CD14-positive monocyte (primary cell): ENCODE results near the gene CDKN2AIPNL. TPM values are rescaled to one million over a fixed set of nuclear protein-coding genes. Genes with fewer than 3 reads are reported as not detected.

Source experiments
- DNase-seq, 3 donors: peaks; one replicate each; pipeline ENCODE4 v3.0.0-alpha.2; 2011 to 2022
- H2AFZ ChIP-seq: 2 replicates; pipeline ENCODE4 v1.6.0; 2012; ENCODE audit warnings: mild to moderate bottlenecking, low read depth, low read length, inconsistent platforms; ENCODE audit not compliant: insufficient read depth, poor library complexity, severe bottlenecking
- H3K27ac ChIP-seq, 2 donors: 1 replicate in 1 of 2; 2 replicates in 1 of 2; pipeline ENCODE4 v1.5.1; 2012 to 2013; ENCODE audit warnings: low read length in 2 of 2, control low read depth in 1 of 2, inconsistent platforms in 1 of 2, low read depth in 1 of 2, mild to moderate bottlenecking in 1 of 2
- H3K27me3 ChIP-seq, 2 donors: one replicate each; pipeline versions ENCODE4 v1.6.0 to v1.6.1; 2011 to 2013; ENCODE audit warnings: low read length in 2 of 2; ENCODE audit not compliant: control insufficient read depth in 2 of 2, insufficient read depth in 2 of 2
- H3K36me3 ChIP-seq, 2 donors: replicated peaks in 1 of 2; 1 replicate in 1 of 2; 2 replicates in 1 of 2; pipeline versions ENCODE4 v1.5.1 to v1.6.1; 2012 to 2013; ENCODE audit warnings: low read length in 2 of 2, control low read depth in 1 of 2, inconsistent platforms in 1 of 2, mild to moderate bottlenecking in 1 of 2; ENCODE audit not compliant: insufficient read depth in 2 of 2, control insufficient read depth in 1 of 2
- H3K4me1 ChIP-seq, 2 donors: 1 replicate in 1 of 2; 2 replicates in 1 of 2; pipeline versions ENCODE4 v1.5.1 to v1.6.1; 2012 to 2013; ENCODE audit warnings: low read length in 2 of 2, control low read depth in 1 of 2, inconsistent platforms in 1 of 2, mild to moderate bottlenecking in 1 of 2, moderate library complexity in 1 of 2; ENCODE audit not compliant: insufficient read depth in 2 of 2, control insufficient read depth in 1 of 2
- H3K4me2 ChIP-seq: replicated peaks from 2 replicates; pipeline ENCODE3; 2012; ENCODE audit warnings: low read length, moderate library complexity, mild to moderate bottlenecking; ENCODE audit not compliant: poor library complexity, severe bottlenecking; ENCODE audit errors: extremely low read depth
- H3K4me3 ChIP-seq, 3 experiments: fragments of 200-600 bp in 1 of 3; sonication (generic) in 1 of 3; replicated peaks in 1 of 3; 1 replicate in 2 of 3; 2 replicates in 1 of 3; pipeline ENCODE4 v1.5.1; 2011 to 2013; ENCODE audit warnings: low read length in 3 of 3, mild to moderate bottlenecking in 3 of 3, control low read depth in 2 of 3, low read depth in 2 of 3, inconsistent platforms in 1 of 3, moderate library complexity in 1 of 3
- H3K79me2 ChIP-seq: 2 replicates; pipeline ENCODE4 v1.6.0; 2012; ENCODE audit warnings: mild to moderate bottlenecking, control low read depth, inconsistent platforms, low read length, moderate library complexity; ENCODE audit not compliant: insufficient read depth
- H3K9ac ChIP-seq: 2 replicates; pipeline ENCODE4 v1.6.0; 2017; ENCODE audit warnings: low read length, mild to moderate bottlenecking; ENCODE audit not compliant: insufficient read depth, poor library complexity, severe bottlenecking
- H3K9me3 ChIP-seq, 2 donors: replicated peaks in 1 of 2; 1 replicate in 1 of 2; 2 replicates in 1 of 2; pipeline versions ENCODE4 v1.5.1 to v1.6.1; 2012 to 2013; ENCODE audit warnings: low read length in 2 of 2, control low read depth in 1 of 2; ENCODE audit not compliant: control insufficient read depth in 1 of 2, insufficient read depth in 1 of 2
- H4K20me1 ChIP-seq: 2 replicates; pipeline ENCODE4 v1.6.0; 2012; ENCODE audit warnings: mild to moderate bottlenecking, low read length, control low read depth, moderate library complexity; ENCODE audit not compliant: insufficient read depth
- H3K27ac Mint-ChIP-seq, 7 donors: one replicate each; pipeline ENCODE4 v1.8.0; 2020; ENCODE audit warnings: mild to moderate bottlenecking in 7 of 7, mixed read lengths in 7 of 7, moderate library complexity in 6 of 7, inconsistent platforms in 2 of 7
- H3K27me3 Mint-ChIP-seq, 3 donors: one replicate each; pipeline ENCODE4 v1.8.0; 2021 to 2022; ENCODE audit warnings: low read depth in 3 of 3, mild to moderate bottlenecking in 3 of 3, mixed read lengths in 3 of 3, moderate library complexity in 3 of 3, inconsistent platforms in 1 of 3
- H3K36me3 Mint-ChIP-seq, 2 donors: one replicate each; pipeline ENCODE4 v1.8.0; 2020; ENCODE audit warnings: mixed read lengths in 2 of 2, inconsistent platforms in 1 of 2, mild to moderate bottlenecking in 1 of 2
- H3K4me1 Mint-ChIP-seq: one replicate; pipeline ENCODE4 v1.8.0; 2020; ENCODE audit warnings: mild to moderate bottlenecking, mixed read lengths
- H3K4me3 Mint-ChIP-seq, 2 donors: one replicate each; pipeline ENCODE4 v1.8.0; 2020; ENCODE audit warnings: mild to moderate bottlenecking in 2 of 2, mixed read lengths in 2 of 2, moderate library complexity in 1 of 2
- H3K9me3 Mint-ChIP-seq, 7 donors: one replicate each; pipeline ENCODE4 v1.8.0; 2020 to 2022; ENCODE audit warnings: mixed read lengths in 7 of 7, mild to moderate bottlenecking in 6 of 7, moderate library complexity in 6 of 7, inconsistent platforms in 2 of 7
- WGBS: methylation state at CpG from one replicate; pipeline ENCODE4 v1.1.5; 2013; ENCODE audit warnings: missing lambda C conversion rate; ENCODE audit not compliant: insufficient coverage; 5-methylcytosine and 5-hydroxymethylcytosine counted together
- intact Hi-C, 2 donors: fragments of 100-400 bp; cut with micrococcal nuclease; formaldehyde crosslinking; loops; one replicate each; pipeline versions ENCODE4 v1.15.0 to v1.15.1; 2023
- polyA plus RNA-seq, 3 donors: library from polyadenylated mRNA; depleted of rRNA in 1 of 3; unstranded in 2 of 3; stranded (reverse) in 1 of 3; fragments of 300-500 nt in 2 of 3; fragments of >200 nt in 1 of 3; fragmentation: Illumina TruSeq in 2 of 3; gene quantifications; 1 replicate in 2 of 3; 2 replicates in 1 of 3; pipeline ENCODE4 v1.2.3, GENCODE V29; 2012 to 2021
- TF ChIP-seq, protein P1 (sequence below): fragments of 200-600 bp; IDR thresholded peaks from one replicate; pipeline ENCODE4 v1.8.0; 2022; ENCODE audit warnings: antibody characterized with exemption, mild to moderate bottlenecking

CDKN2AIPNL gene
- polyA plus RNA-seq, 3 donors = 6.9 to 20.0 (median 15.0) TPM

- Histone ChIP-seq H3K9me3 (no peaks in the 10 kb centered on the region), H3K9ac (no peak overlapping the region), H2AFZ (no peak overlapping the region), H3K4me2 (no peak overlapping the region), H3K27me3 (no peaks in the 10 kb centered on the region), H3K27ac (no peak overlapping the region), H3K79me2 (no peaks in the 10 kb centered on the region), H3K4me1 (peaks cover 8 to 10% of the 10 kb centered on the region in 2 donors), H3K36me3 (no peaks in the 10 kb centered on the region), H4K20me1 (no peaks in the 10 kb centered on the region), H3K4me3 (no peak overlapping the region)
- H3K9me3 Mint-ChIP-seq = peaks cover 0 to 4% (median 0%) of the 10 kb centered on the region in 7 donors
- TF ChIP-seq, protein P1, sequence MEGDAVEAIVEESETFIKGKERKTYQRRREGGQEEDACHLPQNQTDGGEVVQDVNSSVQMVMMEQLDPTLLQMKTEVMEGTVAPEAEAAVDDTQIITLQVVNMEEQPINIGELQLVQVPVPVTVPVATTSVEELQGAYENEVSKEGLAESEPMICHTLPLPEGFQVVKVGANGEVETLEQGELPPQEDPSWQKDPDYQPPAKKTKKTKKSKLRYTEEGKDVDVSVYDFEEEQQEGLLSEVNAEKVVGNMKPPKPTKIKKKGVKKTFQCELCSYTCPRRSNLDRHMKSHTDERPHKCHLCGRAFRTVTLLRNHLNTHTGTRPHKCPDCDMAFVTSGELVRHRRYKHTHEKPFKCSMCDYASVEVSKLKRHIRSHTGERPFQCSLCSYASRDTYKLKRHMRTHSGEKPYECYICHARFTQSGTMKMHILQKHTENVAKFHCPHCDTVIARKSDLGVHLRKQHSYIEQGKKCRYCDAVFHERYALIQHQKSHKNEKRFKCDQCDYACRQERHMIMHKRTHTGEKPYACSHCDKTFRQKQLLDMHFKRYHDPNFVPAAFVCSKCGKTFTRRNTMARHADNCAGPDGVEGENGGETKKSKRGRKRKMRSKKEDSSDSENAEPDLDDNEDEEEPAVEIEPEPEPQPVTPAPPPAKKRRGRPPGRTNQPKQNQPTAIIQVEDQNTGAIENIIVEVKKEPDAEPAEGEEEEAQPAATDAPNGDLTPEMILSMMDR = no peak
- 100% methylated on average over 1 of the region's 1 CpG for WGBS
- peaks cover 11% of the 10 kb centered on the region for H3K4me1 Mint-ChIP-seq
- H3K4me3 Mint-ChIP-seq = no peak overlapping the region
- intact Hi-C loops = no loop called here
- peaks cover 1 to 4% (median 2%) of the 10 kb centered on the region in 3 donors for H3K27me3 Mint-ChIP-seq
- no peak overlapping the region for H3K27ac Mint-ChIP-seq
- DNase-seq = no peak
- peaks cover 0 to 3% of the 10 kb centered on the region in 2 donors for H3K36me3 Mint-ChIP-seq
These were observed 47.8 kb upstream of the CDKN2AIPNL start for GRCh38 chr5:134459491-134459890.

DNA sequence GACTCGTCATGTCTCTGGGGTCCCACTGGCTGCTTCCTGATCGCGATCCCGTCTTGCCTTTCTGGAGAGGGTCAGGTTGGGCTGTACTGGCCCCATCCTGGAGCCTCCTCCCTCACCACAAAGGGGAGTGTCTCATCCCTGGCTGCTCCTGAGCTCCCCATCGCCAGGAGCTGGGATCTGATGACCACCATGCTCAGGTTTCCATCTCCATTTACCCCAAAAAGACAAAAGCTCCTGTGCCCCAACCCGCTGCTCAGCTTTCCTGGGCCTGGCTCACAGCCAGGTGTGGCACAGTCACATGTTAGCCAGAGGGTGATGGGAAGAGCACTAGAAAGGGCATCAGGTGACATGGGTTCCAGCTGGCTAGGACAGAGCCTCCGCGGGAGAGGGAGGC, 47.3 kb upstream of the CDKN2AIPNL start:
- TF ChIP-seq, protein P1 = no peak
- no peak overlapping the region for H3K4me3 Mint-ChIP-seq

More for the DNA sequence above, 47.3 kb upstream of the CDKN2AIPNL start:
- no peak overlapping the region for H3K9ac ChIP-seq
- H3K79me2 ChIP-seq = no peaks in the 10 kb centered on the region
- H2AFZ ChIP-seq = no peak overlapping the region
- Mint-ChIP-seq H3K27me3 (peaks cover 1 to 4% (median 2%) of the 10 kb centered on the region in 3 donors), H3K9me3 (peaks cover 0 to 4% (median 0%) of the 10 kb centered on the region in 7 donors), H3K27ac (no peak overlapping the region), H3K4me1 (peaks cover 6% of the 10 kb centered on the region), H3K36me3 (peaks cover 0 to 3% of the 10 kb centered on the region in 2 donors)
- no peaks in the 10 kb centered on the region for H3K36me3 ChIP-seq
- no peaks in the 10 kb centered on the region for H3K9me3 ChIP-seq
- H3K4me1 ChIP-seq = peaks cover 4 to 5% of the 10 kb centered on the region in 2 donors
- intact Hi-C loops = no loop called here
- WGBS = 97% methylated on average over 4 of the region's 8 CpGs
- H3K4me3 ChIP-seq = no peak overlapping the region
- no peak overlapping the region for H3K27ac ChIP-seq
- H4K20me1 ChIP-seq = no peaks in the 10 kb centered on the region
- no peaks in the 10 kb centered on the region for H3K27me3 ChIP-seq
- no peak for DNase-seq
- no peak overlapping the region for H3K4me2 ChIP-seq
